ACC112 (cell line): ENCODE results near the gene CWC27.
"Not testable (repeated sequence)": the region's sequence is repeated elsewhere in the genome, so short reads cannot be mapped to it uniquely, and the experiment has no call there.

Experiments
- H2AFZ ChIP-seq: fragments of 200-600 bp; sonication (generic); one replicate; pipeline ENCODE4 v1.6.0; 2017; ENCODE audit warnings: antibody characterized with exemption, low read length; ENCODE audit not compliant: unreplicated experiment
- H3K27ac ChIP-seq: fragments of 200-600 bp; sonication (generic); 2 replicates; pipeline ENCODE4 v1.5.1; 2014; ENCODE audit warnings: low read depth, mild to moderate bottlenecking, antibody characterized with exemption, low read length, moderate library complexity
- H3K27me3 ChIP-seq: fragments of 200-600 bp; sonication (generic); 2 replicates; pipeline ENCODE4 v1.6.1; 2014; ENCODE audit warnings: mild to moderate bottlenecking, antibody characterized with exemption, low read length, moderate library complexity, mixed read lengths; ENCODE audit not compliant: insufficient read depth
- H3K36me3 ChIP-seq: fragments of 200-600 bp; sonication (generic); 2 replicates; pipeline ENCODE4 v1.6.1; 2016; ENCODE audit warnings: mild to moderate bottlenecking, antibody characterized with exemption, low read length, moderate library complexity, mixed read lengths; ENCODE audit not compliant: insufficient read depth
- H3K4me1 ChIP-seq: fragments of 200-600 bp; sonication (generic); one replicate; pipeline ENCODE4 v1.6.1; 2016; ENCODE audit warnings: low read length, mixed read lengths; ENCODE audit not compliant: insufficient read depth, unreplicated experiment, control insufficient read depth
- H3K4me3 ChIP-seq: fragments of 200-600 bp; sonication (generic); 2 replicates; pipeline ENCODE4 v1.5.1; 2014; ENCODE audit warnings: mild to moderate bottlenecking, low read depth, low read length
- H3K79me2 ChIP-seq: fragments of 200-600 bp; sonication (generic); one replicate; pipeline ENCODE4 v1.6.0; 2016; ENCODE audit warnings: low read length; ENCODE audit not compliant: control insufficient read depth, unreplicated experiment, insufficient read depth

The CWC27 gene

DNA sequence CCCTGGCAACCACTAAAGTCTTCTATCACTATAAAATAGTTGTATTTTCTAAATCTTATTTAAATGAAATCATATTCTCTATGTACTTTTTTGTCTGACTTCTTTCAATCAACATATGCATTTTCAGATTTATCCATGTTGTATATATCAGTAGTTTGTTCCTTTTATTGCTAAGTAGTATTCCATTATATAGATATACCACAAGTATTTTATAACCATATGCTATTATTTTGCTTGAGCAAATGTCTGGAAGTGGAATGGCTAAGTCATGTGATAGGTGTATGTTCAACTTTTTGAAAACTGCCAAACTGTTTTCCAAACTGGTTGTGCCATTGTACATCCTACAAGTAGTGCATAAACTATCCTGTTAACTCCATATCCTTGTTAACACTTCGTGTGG is 131.1 kb downstream of the CWC27 start:
- Histone ChIP-seq H3K27ac (no peak overlapping the region), H3K4me1 (no peaks in the 10 kb centered on the region), H3K27me3 (no peaks in the 10 kb centered on the region), H2AFZ (no peak overlapping the region), H3K79me2 (no peaks in the 10 kb centered on the region), H3K36me3 (no peaks in the 10 kb centered on the region; the same call in 1 of the 2 replicates), H3K4me3 (no peak overlapping the region)

DNA sequence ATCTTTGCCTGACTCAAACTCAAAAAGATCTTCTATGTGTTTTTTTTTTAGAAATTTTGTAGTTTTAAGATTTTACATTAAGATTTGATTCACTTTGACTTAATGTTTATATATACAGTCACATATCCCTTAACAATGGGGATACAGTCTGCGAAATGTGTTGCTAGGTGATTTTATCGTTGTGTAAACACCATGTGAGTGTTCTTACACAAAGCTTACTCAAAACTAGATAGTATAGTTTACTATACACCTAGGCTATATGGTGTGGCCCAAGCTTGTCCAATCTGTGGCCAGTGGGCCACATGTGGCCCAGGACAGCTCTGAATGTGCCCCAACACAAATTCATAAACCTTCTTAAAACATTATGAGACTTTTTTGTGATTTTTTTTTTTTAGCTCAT is 131.9 kb downstream of the CWC27 start:
- Histone ChIP-seq H3K79me2 (no peaks in the 10 kb centered on the region), H2AFZ (no peak overlapping the region), H3K27me3 (no peaks in the 10 kb centered on the region), H3K36me3 (no peaks in the 10 kb centered on the region; the same call in 1 of the 2 replicates), H3K27ac (no peak overlapping the region), H3K4me3 (no peak overlapping the region), H3K4me1 (no peaks in the 10 kb centered on the region)

DNA sequence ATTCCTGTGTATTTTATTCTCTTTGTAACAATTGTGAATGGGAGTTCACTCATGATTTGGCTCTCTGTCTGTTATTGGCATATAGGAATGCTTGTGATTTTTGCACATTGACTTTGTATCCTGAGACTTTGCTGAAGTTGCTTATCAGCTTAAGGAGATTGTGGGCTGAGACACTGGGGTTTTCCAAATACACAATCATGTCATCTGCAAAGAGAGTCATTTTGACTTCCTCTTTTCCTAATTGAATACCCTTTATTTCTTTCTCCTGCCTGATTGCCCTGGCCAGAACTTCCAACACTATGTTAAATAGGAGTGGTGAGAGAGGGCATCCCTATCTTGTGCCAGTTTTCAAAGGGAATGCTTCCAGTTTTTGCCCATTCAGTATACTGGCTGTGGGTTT is 138.7 kb downstream of the CWC27 start:
- H3K27me3 ChIP-seq, H3K36me3 ChIP-seq, H3K4me1 ChIP-seq: not testable (repeated sequence)

DNA sequence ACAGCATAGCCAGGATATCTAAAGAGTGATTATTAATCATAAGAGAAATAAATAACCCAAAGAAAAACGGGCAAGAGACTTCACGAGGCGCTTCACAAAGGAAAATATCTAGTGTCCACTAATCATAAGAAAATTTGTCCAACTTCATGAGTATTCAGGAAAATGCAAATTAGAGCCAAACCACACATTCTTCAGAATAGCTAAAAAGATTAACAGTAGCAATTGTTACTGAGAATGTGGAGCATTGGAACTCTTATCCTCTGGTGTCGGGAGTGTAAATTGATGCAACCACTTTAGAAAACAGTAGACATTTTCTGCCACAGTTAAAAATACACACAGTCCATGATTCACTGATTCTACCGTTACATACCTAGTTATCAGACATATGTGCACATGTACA is 145.7 kb downstream of the CWC27 start:
- H3K4me1 ChIP-seq: no peaks in the 10 kb centered on the region
- H3K79me2 ChIP-seq: no peaks in the 10 kb centered on the region
- no peaks in the 10 kb centered on the region for H3K36me3 ChIP-seq
- no peak overlapping the region for H3K27ac ChIP-seq
- no peak overlapping the region for H2AFZ ChIP-seq
- no peak overlapping the region for H3K4me3 ChIP-seq
- H3K27me3 ChIP-seq: no peaks in the 10 kb centered on the region

More for the DNA sequence above, 138.7 kb downstream of the CWC27 start:
- not testable (repeated sequence) for H3K27ac ChIP-seq, H3K4me3 ChIP-seq, H3K79me2 ChIP-seq, H2AFZ ChIP-seq

DNA sequence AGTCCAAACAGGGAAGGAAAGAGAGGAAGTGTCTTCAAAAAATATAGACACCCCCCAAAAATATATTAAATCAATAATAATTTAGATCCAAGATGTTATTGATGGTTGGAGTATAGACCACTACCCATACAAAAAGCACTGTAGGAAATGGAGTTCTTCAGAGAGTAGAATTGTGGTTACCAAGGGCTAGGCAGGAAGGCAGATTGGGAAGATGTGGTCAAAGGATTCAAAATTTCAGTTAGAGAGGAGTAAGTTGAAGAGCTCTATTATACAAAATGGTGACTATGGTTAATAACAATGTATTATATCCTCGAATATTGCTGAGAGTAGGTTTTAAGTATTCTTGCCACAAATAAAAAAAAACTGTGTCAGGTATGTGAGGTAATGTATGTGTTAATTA is 149.4 kb downstream of the CWC27 start:
- H3K36me3 ChIP-seq: peaks cover 3% of the 10 kb centered on the region; the same call in 1 of the 2 replicates
- H3K4me1 ChIP-seq: no peaks in the 10 kb centered on the region
- no peaks in the 10 kb centered on the region for H3K79me2 ChIP-seq
- no peak overlapping the region for H3K4me3 ChIP-seq
- H2AFZ ChIP-seq: no peak overlapping the region
- no peaks in the 10 kb centered on the region for H3K27me3 ChIP-seq
- no peak overlapping the region for H3K27ac ChIP-seq

DNA sequence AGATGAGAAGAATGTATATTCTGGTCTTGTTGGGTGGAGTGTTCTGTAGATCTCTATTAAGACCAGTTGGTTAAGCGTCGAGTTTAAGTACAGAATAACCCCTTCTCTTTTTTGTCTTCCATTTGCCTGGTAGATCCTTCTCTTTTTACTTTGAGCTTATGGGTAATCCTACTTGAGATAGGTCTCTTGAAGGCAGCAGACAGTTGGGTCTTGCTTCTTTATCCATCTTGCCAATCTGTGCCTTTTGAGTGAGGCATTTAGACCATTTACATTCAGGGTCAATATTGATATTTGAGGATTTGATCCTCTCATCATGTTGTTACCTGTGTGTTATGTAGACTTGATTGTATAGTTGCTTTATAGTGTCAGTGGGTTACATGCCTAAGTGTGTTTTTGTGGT is 152.7 kb downstream of the CWC27 start:
- Histone ChIP-seq H3K4me1 (no peaks in the 10 kb centered on the region), H3K27me3 (no peaks in the 10 kb centered on the region), H3K27ac (no peak overlapping the region), H3K4me3 (no peak overlapping the region), H2AFZ (no peak overlapping the region), H3K79me2 (no peaks in the 10 kb centered on the region), H3K36me3 (peaks cover 3% of the 10 kb centered on the region; the same call in 1 of the 2 replicates)

DNA sequence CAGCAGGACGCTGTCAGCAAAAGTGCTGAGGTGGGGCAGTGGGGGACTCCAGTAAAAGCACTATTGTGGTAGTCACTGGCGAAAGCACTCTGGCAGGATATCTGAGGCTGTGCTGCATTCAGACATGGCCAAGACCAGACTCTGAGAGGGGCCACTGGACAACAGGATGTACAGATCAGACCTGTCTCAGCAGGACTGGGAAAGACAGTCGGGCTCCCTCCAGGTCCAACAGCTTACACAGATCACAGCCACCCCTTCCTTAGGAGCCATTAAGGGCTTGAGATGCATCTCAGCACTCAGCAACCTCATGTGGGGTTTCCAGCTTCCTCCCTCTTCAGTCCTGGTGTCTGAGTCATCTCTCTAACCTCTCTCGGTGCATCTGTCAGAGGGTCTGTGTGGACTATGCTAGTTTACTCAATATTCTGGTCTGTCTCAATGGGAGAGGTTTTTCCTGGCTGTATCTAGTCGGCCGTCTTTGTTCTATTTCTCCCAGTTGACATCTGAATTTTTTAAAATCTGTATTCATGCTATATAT is 154.5 kb downstream of the CWC27 start:
- peaks cover 3% of the 10 kb centered on the region; the same call in 1 of the 2 replicates for H3K36me3 ChIP-seq
- H3K79me2 ChIP-seq: no peaks in the 10 kb centered on the region
- H2AFZ ChIP-seq: no peak overlapping the region
- H3K4me3 ChIP-seq: no peak overlapping the region
- no peak overlapping the region for H3K27ac ChIP-seq
- H3K4me1 ChIP-seq: peaks cover under 1% of the 10 kb centered on the region
- no peaks in the 10 kb centered on the region for H3K27me3 ChIP-seq

DNA sequence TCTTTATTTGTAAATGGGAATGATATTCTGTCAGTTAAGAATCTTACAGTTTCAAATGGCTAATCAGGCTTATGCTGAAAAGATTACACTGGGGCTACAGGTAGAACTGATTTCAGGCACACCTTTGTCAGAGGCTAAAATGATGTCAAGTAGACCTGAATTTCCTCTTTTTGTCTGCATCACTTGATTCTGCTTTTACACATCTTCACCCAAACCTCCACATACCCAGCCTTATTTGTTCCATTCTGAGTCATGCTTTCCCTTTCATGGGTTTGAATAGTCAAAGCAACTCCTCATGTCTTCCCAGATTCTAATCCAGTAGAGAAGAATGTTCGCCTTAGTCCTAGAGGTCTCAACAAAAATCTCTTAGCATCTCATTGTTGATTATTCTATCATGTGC is 156.4 kb downstream of the CWC27 start:
- H3K27me3 ChIP-seq: no peaks in the 10 kb centered on the region
- H3K27ac ChIP-seq: no peak overlapping the region
- no peak overlapping the region for H3K4me3 ChIP-seq
- peaks cover 9% of the 10 kb centered on the region; the same call in 1 of the 2 replicates for H3K36me3 ChIP-seq
- H3K79me2 ChIP-seq: no peaks in the 10 kb centered on the region
- H3K4me1 ChIP-seq: peaks cover 3% of the 10 kb centered on the region
- no peak overlapping the region for H2AFZ ChIP-seq

DNA sequence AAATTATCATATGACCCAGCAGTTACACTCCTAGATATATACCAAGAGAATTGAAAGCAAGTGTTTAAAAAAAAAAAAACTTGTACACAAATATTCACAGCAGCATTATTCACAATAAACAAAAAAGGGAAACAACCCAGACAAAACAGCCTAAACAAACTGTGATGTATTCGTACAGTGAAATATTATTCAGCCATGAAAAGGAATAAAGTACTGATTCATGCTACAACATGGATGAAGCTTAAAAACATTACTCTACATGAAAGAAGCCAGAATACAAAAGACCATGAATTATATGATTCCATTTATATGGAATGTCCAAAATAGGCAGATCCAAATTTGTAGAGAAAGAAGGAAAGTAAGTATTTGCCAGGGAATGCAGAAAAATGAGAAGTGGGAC is 161.1 kb downstream of the CWC27 start:
- H3K4me3 ChIP-seq: no peak overlapping the region

DNA sequence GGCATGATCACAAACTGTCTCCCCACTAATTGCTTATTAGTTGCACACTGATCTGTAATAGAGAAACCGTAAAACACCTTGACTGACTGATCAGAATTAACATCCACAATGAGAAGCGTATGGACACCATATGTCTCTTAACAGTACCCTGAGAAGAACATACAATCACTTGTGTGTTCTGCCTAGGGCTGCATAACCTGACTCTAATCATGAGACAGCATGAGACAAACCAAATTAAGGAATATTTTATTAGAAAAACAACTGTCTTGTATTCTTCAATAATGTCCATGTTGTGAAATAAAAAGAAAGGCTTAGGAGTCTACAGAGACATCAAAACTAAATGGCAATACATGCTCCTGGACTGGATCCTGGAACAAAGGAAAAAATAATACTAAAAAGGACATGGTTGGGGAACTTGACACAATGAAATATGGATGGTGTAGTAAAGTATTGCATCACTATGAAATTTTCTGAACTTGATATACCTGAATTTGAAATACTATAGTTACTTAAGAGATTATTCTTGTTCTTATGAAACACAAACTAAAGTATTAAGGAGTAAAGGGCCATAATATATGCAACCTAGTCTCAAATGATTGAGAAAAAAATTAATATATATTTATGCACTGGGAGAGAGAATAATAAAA is 162.1 kb downstream of the CWC27 start:
- H3K36me3 ChIP-seq: 0 out of 2 replicates have a peak, but pooled peaks cover 6% of the 10 kb centered on the region
- H3K4me3 ChIP-seq: no peak overlapping the region
- H3K27ac ChIP-seq: no peak overlapping the region
- H2AFZ ChIP-seq: no peak overlapping the region
- H3K79me2 ChIP-seq: no peaks in the 10 kb centered on the region
- peaks cover 3% of the 10 kb centered on the region for H3K4me1 ChIP-seq
- H3K27me3 ChIP-seq: no peaks in the 10 kb centered on the region

More for the DNA sequence above, 161.1 kb downstream of the CWC27 start:
- Histone ChIP-seq H3K79me2 (no peaks in the 10 kb centered on the region), H3K27ac (no peak overlapping the region), H3K4me1 (peaks cover 3% of the 10 kb centered on the region), H3K27me3 (no peaks in the 10 kb centered on the region), H2AFZ (no peak overlapping the region), H3K36me3 (0 out of 2 replicates have a peak, but pooled peaks cover 6% of the 10 kb centered on the region)

DNA sequence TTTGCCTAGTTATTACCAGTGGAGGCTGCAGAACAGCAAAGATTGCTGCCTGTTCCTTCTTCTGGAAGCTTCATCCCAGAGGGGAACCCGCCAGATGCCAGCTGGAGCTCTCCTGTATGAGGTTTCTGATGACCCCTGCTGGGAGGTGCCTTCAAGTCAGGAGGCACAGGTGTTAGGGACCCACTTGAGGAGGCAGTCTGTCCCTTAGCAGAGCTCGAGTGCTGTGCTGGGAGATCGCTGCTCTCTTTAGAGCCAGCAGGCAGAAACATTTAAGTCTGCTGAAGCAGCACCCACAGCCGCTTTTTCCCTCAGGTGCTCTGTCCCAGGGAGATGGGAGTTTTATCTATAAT is 170.7 kb downstream of the CWC27 start:
- H3K79me2 ChIP-seq, H3K27ac ChIP-seq, H3K27me3 ChIP-seq, H3K4me3 ChIP-seq, H3K36me3 ChIP-seq, H2AFZ ChIP-seq: not testable (repeated sequence)
- H3K4me1 ChIP-seq: peaks cover 13% of the 10 kb centered on the region
